Trophoblast cell (in vitro differentiated cells and primary cell): ENCODE results near the gene SHANK1.
A peak's percentile ranks its signal among the peaks of the same experiment; 100 is the strongest.

Experiments used
- DNase-seq, 2 donors: peaks; one replicate each; pipeline ENCODE4 v3.0.0-alpha.2; 2016
- H2AFZ ChIP-seq: 2 replicates; pipeline ENCODE4 v1.6.1; 2013; ENCODE audit warnings: low read length, moderate library complexity, mild to moderate bottlenecking; ENCODE audit not compliant: insufficient read depth, poor library complexity
- H2AK5ac ChIP-seq: 2 replicates; pipeline ENCODE4 v1.6.1; 2013; ENCODE audit warnings: mild to moderate bottlenecking, low read length
- H2BK120ac ChIP-seq: 2 replicates; pipeline ENCODE4 v1.6.1; 2013; ENCODE audit warnings: low read length, mild to moderate bottlenecking, moderate library complexity; ENCODE audit not compliant: insufficient read depth, poor library complexity
- H2BK12ac ChIP-seq: 2 replicates; pipeline ENCODE4 v1.6.1; 2013; ENCODE audit warnings: mild to moderate bottlenecking, low read length, moderate library complexity
- H2BK5ac ChIP-seq: 2 replicates; pipeline ENCODE4 v1.6.1; 2013; ENCODE audit warnings: low read length, low read depth, moderate library complexity, mild to moderate bottlenecking; ENCODE audit not compliant: poor library complexity
- H3K14ac ChIP-seq: 2 replicates; pipeline ENCODE4 v1.6.1; 2013; ENCODE audit warnings: mild to moderate bottlenecking, low read length
- H3K18ac ChIP-seq: 2 replicates; pipeline ENCODE4 v1.6.1; 2013; ENCODE audit warnings: mild to moderate bottlenecking, low read length
- H3K23ac ChIP-seq: 2 replicates; pipeline ENCODE4 v1.6.1; 2013; ENCODE audit warnings: low read length
- H3K27ac ChIP-seq: 2 replicates; pipeline ENCODE4 v1.5.1; 2013; ENCODE audit warnings: low read depth, mild to moderate bottlenecking, inconsistent platforms, low read length, moderate library complexity
- H3K27me3 ChIP-seq: 2 replicates; pipeline ENCODE4 v1.6.1; 2013; ENCODE audit warnings: inconsistent platforms, mild to moderate bottlenecking, low read length, moderate library complexity; ENCODE audit not compliant: insufficient read depth
- H3K36me3 ChIP-seq, 2 experiments: 1 replicate in 1 of 2; 2 replicates in 1 of 2; pipeline ENCODE4 v1.6.1; 2013; ENCODE audit warnings: low read length in 2 of 2, mild to moderate bottlenecking in 2 of 2, moderate library complexity in 1 of 2; ENCODE audit not compliant: insufficient read depth in 2 of 2, control insufficient read depth in 1 of 2
- H3K4ac ChIP-seq: 2 replicates; pipeline ENCODE4 v1.6.1; 2013; ENCODE audit warnings: low read depth, mild to moderate bottlenecking, low read length, moderate library complexity
- H3K4me1 ChIP-seq, 2 experiments: 1 replicate in 1 of 2; 2 replicates in 1 of 2; pipeline ENCODE4 v1.6.1; 2013; ENCODE audit warnings: low read length in 2 of 2, mild to moderate bottlenecking in 2 of 2, moderate library complexity in 1 of 2; ENCODE audit not compliant: insufficient read depth in 2 of 2, control insufficient read depth in 1 of 2
- H3K4me2 ChIP-seq: 2 replicates; pipeline ENCODE4 v1.6.1; 2013; ENCODE audit warnings: inconsistent platforms, mild to moderate bottlenecking, low read length, moderate library complexity
- H3K4me3 ChIP-seq: 2 replicates; pipeline ENCODE4 v1.5.1; 2013; ENCODE audit warnings: mild to moderate bottlenecking, low read depth, low read length, inconsistent platforms
- H3K79me1 ChIP-seq: one replicate; pipeline ENCODE4 v1.6.1; 2013; ENCODE audit warnings: low read length
- H3K79me2 ChIP-seq: 2 replicates; pipeline ENCODE4 v1.6.1; 2013; ENCODE audit warnings: low read length, mild to moderate bottlenecking; ENCODE audit not compliant: control insufficient read depth, insufficient read depth, poor library complexity
- H3K9ac ChIP-seq: 2 replicates; pipeline ENCODE4 v1.6.1; 2013; ENCODE audit warnings: mild to moderate bottlenecking, low read length
- H3K9me3 ChIP-seq: 2 replicates; pipeline ENCODE4 v1.6.1; 2013; ENCODE audit warnings: low read depth, mild to moderate bottlenecking, control low read depth, inconsistent platforms, low read length; ENCODE audit not compliant: insufficient read depth
- H4K12ac ChIP-seq: 2 replicates; pipeline ENCODE4 v1.6.1; 2013; ENCODE audit warnings: low read depth, mild to moderate bottlenecking, low read length, moderate library complexity
- H4K8ac ChIP-seq: 2 replicates; pipeline ENCODE4 v1.6.1; 2013; ENCODE audit warnings: low read depth, mild to moderate bottlenecking, low read length, moderate library complexity
- H4K91ac ChIP-seq: one replicate; pipeline ENCODE4 v1.6.1; 2013; ENCODE audit warnings: low read depth, mild to moderate bottlenecking, low read length, moderate library complexity
- WGBS: extraction: QIAGEN DNeasy Blood & Tissue Kit; methylation state at CpG from one replicate; pipeline ENCODE4 v1.1.7; 2013; ENCODE audit warnings: missing lambda C conversion rate; ENCODE audit not compliant: insufficient read length, insufficient coverage; ENCODE audit errors: extremely low coverage; 5-methylcytosine and 5-hydroxymethylcytosine counted together

The SHANK1 gene

GRCh38 chr19:50690439-50690838 lies 29.2 kb downstream of the SHANK1 start:
- Histone ChIP-seq H3K27ac (no peak overlapping the region), H3K79me2 (no peaks in the 10 kb centered on the region), H3K79me1 (no peaks in the 10 kb centered on the region), H3K36me3 (no peaks in the 10 kb centered on the region), H3K4me1 (peaks cover 0 to under 1% of the 10 kb centered on the region in 2 experiments), H3K4me3 (no peak overlapping the region), H4K8ac (no peak overlapping the region), H3K4me2 (no peak overlapping the region), H2BK12ac (no peak overlapping the region), H3K9me3 (peaks cover 17% of the 10 kb centered on the region), H2AK5ac (no peak overlapping the region), H2BK120ac (no peak overlapping the region), H3K9ac (no peak overlapping the region), H3K18ac (no peak overlapping the region), H4K91ac (no peak overlapping the region), H3K27me3 (peaks cover 45% of the 10 kb centered on the region), H3K14ac (no peak overlapping the region), H3K4ac (no peak overlapping the region), H2AFZ (no peak overlapping the region), H4K12ac (no peak overlapping the region), H2BK5ac (no peak overlapping the region), H3K23ac (no peak overlapping the region)
- DNase-seq = no peak
- no CpG with 5 or more reads among the region's 7 CpGs for WGBS

- Histone ChIP-seq H3K18ac (no peak overlapping the region), H3K14ac (no peak overlapping the region), H3K79me2 (no peaks in the 10 kb centered on the region), H2BK12ac (no peak overlapping the region), H3K9ac (no peak overlapping the region), H3K27ac (no peak overlapping the region), H3K36me3 (no peaks in the 10 kb centered on the region), H3K4me1 (no peaks in the 10 kb centered on the region), H2BK5ac (no peak overlapping the region), H2AFZ (no peak overlapping the region), H4K8ac (no peak overlapping the region), H3K23ac (no peak overlapping the region), H3K4me3 (no peak overlapping the region), H3K4me2 (no peak overlapping the region), H4K12ac (no peak overlapping the region), H2BK120ac (no peak overlapping the region), H3K9me3 (peaks cover 14% of the 10 kb centered on the region), H3K79me1 (no peaks in the 10 kb centered on the region), H3K27me3 (peaks cover 36% of the 10 kb centered on the region), H3K4ac (no peak overlapping the region), H4K91ac (no peak overlapping the region), H2AK5ac (no peak overlapping the region)
- DNase-seq = no peak
- WGBS = no CpG with 5 or more reads among the region's 19 CpGs
Measured at GRCh38 chr19:50688766-50689165, 30.8 kb downstream of the SHANK1 start.

- Histone ChIP-seq H2AFZ (no peak overlapping the region), H3K27ac (no peak overlapping the region), H3K36me3 (no peaks in the 10 kb centered on the region), H3K79me2 (no peaks in the 10 kb centered on the region), H3K27me3 (peaks cover 28% of the 10 kb centered on the region), H2BK120ac (no peak overlapping the region), H3K9ac (no peak overlapping the region), H4K8ac (no peak overlapping the region), H3K79me1 (no peaks in the 10 kb centered on the region), H3K4me1 (no peaks in the 10 kb centered on the region), H2BK5ac (no peak overlapping the region), H3K18ac (no peak overlapping the region), H4K12ac (no peak overlapping the region), H2BK12ac (no peak overlapping the region), H3K4me3 (no peak overlapping the region), H3K23ac (no peak overlapping the region), H4K91ac (no peak overlapping the region), H3K9me3 (peaks cover 8% of the 10 kb centered on the region), H3K4ac (no peak overlapping the region), H2AK5ac (no peak overlapping the region), H3K14ac (no peak overlapping the region), H3K4me2 (no peak overlapping the region)
- no peak for DNase-seq
- no CpG with 5 or more reads among the region's 50 CpGs for WGBS
Measured at GRCh38 chr19:50686310-50687032, 33.1 kb downstream of the SHANK1 start.

GRCh38 chr19:50679177-50680125 lies 40.2 kb downstream of the SHANK1 start:
- H3K36me3 ChIP-seq = no peaks in the 10 kb centered on the region
- no peak overlapping the region for H3K4me3 ChIP-seq
- H4K12ac ChIP-seq = no peak overlapping the region
- peaks cover 5% of the 10 kb centered on the region for H3K27me3 ChIP-seq
- peak; percentile 23 to 64 for DNase-seq
- H3K18ac ChIP-seq = no peak overlapping the region
- no peak overlapping the region for H3K27ac ChIP-seq
- WGBS = no CpG with 5 or more reads among the region's 23 CpGs
- no peaks in the 10 kb centered on the region for H3K4me1 ChIP-seq
- no peak overlapping the region for H2BK5ac ChIP-seq
- H3K4me2 ChIP-seq = no peak overlapping the region
- no peak overlapping the region for H3K23ac ChIP-seq
- H3K9me3 ChIP-seq = peaks cover 3% of the 10 kb centered on the region
- H3K4ac ChIP-seq = no peak overlapping the region
- no peak overlapping the region for H3K9ac ChIP-seq
- H3K14ac ChIP-seq = no peak overlapping the region
- no peak overlapping the region for H2BK120ac ChIP-seq
- H2AK5ac ChIP-seq = no peak overlapping the region
- no peaks in the 10 kb centered on the region for H3K79me1 ChIP-seq
- no peak overlapping the region for H2BK12ac ChIP-seq
- H4K91ac ChIP-seq = no peak overlapping the region
- no peaks in the 10 kb centered on the region for H3K79me2 ChIP-seq
- H2AFZ ChIP-seq = no peak overlapping the region
- H4K8ac ChIP-seq = no peak overlapping the region
